ENCODE measurements around the gene CBLB. TPM values are rescaled to one million over a fixed set of nuclear protein-coding genes. Genes with fewer than 3 reads are reported as not detected.
A peak's percentile ranks its signal among the peaks of the same experiment; 100 is the strongest.

Gene CBLB
- 133 TPM for total RNA-seq

DNA sequence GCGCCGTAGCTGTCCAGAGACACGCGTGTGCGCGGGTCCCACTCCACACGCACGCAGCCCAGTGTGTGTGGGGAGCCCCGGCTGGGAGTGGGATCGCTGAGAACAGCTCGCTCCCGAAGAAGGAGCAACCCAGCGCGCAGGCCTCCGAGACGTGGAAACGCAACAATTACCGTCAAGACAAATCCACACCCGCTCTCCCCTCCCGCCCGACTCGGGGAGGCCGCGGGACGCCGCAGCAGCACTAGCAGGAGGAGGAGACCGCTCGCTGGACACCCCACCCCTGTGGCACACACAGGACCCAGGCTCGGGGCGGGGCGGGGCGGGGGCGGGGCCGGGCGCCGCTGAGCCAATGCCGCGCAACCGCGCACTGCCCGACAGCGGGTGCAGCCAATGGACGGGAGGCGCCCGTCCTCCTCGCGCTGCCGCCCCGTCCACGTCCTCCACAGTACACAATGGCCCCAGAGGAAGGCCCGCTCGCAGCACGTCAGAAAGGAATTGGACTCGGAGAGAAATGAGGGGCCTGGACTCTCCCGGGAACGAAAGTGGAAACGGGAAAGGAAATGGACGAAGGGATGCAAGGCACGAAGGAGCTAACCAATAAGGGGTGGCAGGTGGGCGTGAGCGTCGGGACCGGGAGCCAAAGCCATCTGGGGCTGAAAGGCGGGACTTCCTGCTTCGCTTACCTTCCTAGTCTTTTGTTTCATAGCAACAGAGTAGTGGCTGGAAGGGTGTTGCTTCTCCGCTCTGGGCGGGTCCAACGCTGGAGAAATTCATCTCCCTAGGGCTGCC is at the start of gene CBLB:
Gene CBLB (minus strand): TSS at position 271 of the 789 bp plus-strand sequence. CDS start 1,435 bp downstream, outside the sequence.
- H3K4me3 ChIP-seq (ENCODE audit: low read length): peak within 1 kb of the TSS; percentile 80
- H3K27me3 ChIP-seq (ENCODE audit: insufficient read depth, low read length): no peaks in the 10 kb centered on the region

DNA sequence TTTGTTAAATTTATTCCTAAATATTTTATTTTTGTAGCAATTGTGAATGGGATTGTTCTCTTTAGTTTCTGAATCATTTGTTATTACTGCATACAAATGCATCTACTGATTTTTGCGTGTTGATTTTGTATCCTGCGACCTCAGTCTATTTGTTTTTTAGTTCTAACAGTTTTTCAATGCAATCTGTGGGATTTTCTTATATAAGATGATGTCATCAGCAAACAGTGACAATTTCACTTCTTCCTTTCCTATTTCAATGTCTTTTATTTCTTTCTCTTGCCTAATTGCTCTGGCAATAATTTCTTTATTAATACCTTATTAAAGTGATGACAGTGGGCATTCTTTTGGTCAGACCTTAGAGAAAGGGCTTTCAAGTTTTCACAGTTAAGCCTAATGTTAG is 48.0 kb upstream of the CBLB start:
- no peak overlapping the region for H3K4me3 ChIP-seq (ENCODE audit: low read length)
- H3K4me1 ChIP-seq (ENCODE audit: insufficient read depth, low read length): peaks cover 3% of the 10 kb centered on the region
- H3K27me3 ChIP-seq (ENCODE audit: insufficient read depth, low read length): no peaks in the 10 kb centered on the region
- peaks cover 25% of the 10 kb centered on the region for H3K9me3 ChIP-seq (ENCODE audit: low read depth, low read length)

More for the DNA sequence above, at the start of gene CBLB:
- Histone ChIP-seq H3K4me1 (ENCODE audit: insufficient read depth, low read length) (peaks cover 15% of the 10 kb centered on the region), H3K9me3 (ENCODE audit: low read depth, low read length) (no peaks in the 10 kb centered on the region)

DNA sequence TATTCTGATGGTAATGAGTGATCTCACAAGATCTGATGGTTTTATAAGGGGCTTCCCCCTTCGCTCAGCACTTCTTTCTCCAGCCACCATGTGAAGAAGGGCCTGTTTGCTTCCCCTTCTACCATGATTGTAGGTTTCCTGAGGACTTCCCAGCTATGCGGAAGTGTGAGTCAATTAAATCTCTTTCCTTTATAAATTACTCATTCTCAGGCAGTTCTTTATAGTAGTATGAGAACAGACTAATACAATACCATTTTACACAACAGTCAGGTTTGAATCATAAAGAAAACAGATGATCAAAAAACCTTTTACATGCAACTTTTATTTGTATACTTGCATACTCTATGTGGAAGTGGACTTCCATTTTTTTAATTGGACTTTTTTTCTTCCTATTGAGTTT is 46.7 kb upstream of the CBLB start:
- Histone ChIP-seq H3K4me1 (ENCODE audit: insufficient read depth, low read length) (peaks cover 6% of the 10 kb centered on the region), H3K27me3 (ENCODE audit: insufficient read depth, low read length) (no peaks in the 10 kb centered on the region), H3K9me3 (ENCODE audit: low read depth, low read length) (peaks cover 25% of the 10 kb centered on the region), H3K4me3 (ENCODE audit: low read length) (no peak overlapping the region)

DNA sequence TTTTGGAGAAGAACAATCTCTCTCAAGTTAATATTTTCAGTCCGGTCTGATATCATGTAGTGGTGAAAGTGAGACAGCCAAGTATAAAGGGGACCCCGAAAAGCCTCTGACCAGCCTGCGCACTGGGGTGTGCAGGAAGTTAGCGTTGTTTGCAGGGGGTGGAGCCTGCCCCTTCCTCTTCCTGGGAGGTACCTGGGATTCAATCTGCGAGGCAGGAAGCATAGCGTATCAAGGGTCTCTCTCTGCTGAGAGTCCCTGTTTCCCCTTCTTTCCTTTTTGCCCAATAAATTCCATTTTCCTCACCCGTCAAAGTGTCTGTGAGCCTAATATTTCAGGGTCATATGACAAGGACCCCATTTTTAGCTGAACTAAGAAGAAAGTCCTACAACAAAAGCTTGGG is 44.8 kb upstream of the CBLB start:
- Histone ChIP-seq H3K27me3 (ENCODE audit: insufficient read depth, low read length) (no peaks in the 10 kb centered on the region), H3K4me1 (ENCODE audit: insufficient read depth, low read length) (peaks cover 6% of the 10 kb centered on the region), H3K9me3 (ENCODE audit: low read depth, low read length) (peaks cover 12% of the 10 kb centered on the region), H3K4me3 (ENCODE audit: low read length) (no peak overlapping the region)

DNA sequence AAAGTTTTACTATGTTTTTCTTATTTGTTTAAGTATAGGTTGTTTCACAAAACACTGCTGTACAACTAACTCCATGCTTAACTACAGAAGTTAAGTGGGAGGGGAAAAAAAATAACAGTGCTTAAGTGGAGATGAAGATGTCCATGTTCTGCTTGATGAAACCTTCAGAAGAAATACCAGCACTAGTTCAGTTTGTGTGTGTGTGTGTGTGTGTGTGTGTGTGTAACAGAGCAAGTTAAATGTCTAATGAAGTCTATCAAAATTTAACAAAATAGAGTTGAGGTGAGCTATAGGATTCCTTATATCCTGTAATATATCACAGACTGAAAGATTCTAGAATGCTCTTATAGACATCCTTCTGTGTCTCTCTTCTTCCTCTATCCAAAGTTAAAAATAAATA is 44.1 kb upstream of the CBLB start:
- Histone ChIP-seq H3K27me3 (ENCODE audit: insufficient read depth, low read length) (no peaks in the 10 kb centered on the region), H3K4me3 (ENCODE audit: low read length) (no peak overlapping the region), H3K9me3 (ENCODE audit: low read depth, low read length) (peaks cover 12% of the 10 kb centered on the region), H3K4me1 (ENCODE audit: insufficient read depth, low read length) (peaks cover 6% of the 10 kb centered on the region)

DNA sequence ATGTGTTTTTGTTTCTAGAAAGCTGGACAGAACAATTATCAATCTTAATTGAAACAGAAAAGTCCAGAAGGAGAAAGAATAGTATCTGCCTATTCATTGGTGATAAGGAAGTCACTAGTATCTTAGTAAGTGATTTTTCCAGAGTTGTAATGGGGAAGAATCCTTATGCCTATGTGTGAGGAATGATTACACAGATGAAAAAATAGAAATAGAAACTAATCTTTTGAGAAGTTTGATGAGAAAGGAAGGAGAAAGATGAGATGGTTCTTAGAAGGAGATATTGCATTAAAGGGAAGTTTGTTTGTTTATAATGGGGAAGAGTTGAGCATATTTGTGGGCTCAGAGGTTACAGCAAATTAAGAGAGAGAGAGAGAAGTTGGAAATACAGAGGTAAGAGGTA is 42.7 kb upstream of the CBLB start:
- Histone ChIP-seq H3K4me1 (ENCODE audit: insufficient read depth, low read length) (peaks cover 16% of the 10 kb centered on the region), H3K27me3 (ENCODE audit: insufficient read depth, low read length) (no peaks in the 10 kb centered on the region), H3K9me3 (ENCODE audit: low read depth, low read length) (peaks cover 12% of the 10 kb centered on the region), H3K4me3 (ENCODE audit: low read length) (no peak overlapping the region)

DNA sequence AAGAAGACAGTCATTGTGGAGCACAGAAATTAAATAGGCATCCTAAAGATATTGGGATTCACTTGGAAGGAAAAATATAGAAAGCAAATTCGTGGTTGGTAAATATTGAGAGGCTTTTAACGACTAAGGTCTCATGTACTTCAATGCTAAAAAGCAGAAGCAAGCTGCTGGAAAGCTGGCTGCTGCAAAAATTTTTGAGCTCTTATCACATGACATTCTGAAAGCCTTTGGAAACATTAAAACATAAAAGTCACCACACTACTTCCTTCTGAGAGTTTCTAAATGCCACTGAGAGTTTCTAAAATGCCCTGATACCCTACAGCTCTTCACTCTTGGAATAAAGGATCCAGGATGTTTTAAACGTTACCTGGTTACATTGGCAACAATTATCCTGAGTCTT is 39.0 kb upstream of the CBLB start:
- Histone ChIP-seq H3K9me3 (ENCODE audit: low read depth, low read length) (no peaks in the 10 kb centered on the region), H3K4me1 (ENCODE audit: insufficient read depth, low read length) (peaks cover 16% of the 10 kb centered on the region), H3K4me3 (ENCODE audit: low read length) (no peak overlapping the region), H3K27me3 (ENCODE audit: insufficient read depth, low read length) (no peaks in the 10 kb centered on the region)

DNA sequence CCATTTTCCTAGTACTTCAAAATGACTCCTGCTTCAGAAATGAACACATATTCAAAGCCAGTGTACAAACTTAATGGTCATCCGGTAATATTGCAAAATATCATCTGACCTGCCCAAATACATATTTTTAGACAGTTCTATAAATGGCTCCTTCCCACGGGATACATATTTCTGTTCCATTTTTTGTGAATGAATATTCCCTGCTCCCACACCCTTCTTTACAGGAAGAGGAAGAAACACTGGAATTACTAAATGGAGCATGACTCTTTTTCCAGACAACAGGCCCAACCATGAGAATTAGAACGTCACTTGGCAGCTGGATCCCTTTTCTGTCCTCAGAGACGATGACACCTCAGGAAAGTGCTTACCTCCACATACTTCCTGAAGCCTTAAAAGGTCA is 38.0 kb upstream of the CBLB start:
- peaks cover 14% of the 10 kb centered on the region for H3K4me1 ChIP-seq (ENCODE audit: insufficient read depth, low read length)
- H3K4me3 ChIP-seq (ENCODE audit: low read length): no peak overlapping the region
- no peaks in the 10 kb centered on the region for H3K27me3 ChIP-seq (ENCODE audit: insufficient read depth, low read length)
- H3K9me3 ChIP-seq (ENCODE audit: low read depth, low read length): no peaks in the 10 kb centered on the region

DNA sequence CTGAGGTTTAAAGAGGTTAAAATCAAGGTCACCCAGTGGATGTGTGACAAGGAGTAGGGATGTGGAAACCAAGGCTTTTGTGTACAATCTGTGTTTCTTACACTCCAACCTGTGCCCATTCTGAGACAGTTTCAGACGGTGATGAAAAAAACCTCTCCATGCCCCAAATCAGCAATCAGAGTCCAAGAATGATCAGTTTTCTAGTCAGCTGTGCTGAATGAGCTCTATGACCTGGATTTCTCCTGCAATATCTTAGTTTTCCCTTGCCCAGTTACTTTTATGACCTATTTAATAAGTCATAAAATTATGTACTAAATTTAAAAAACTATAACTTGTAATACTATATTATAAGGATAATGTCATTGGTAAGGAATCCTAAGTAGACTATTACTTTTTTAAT is 37.5 kb upstream of the CBLB start:
- no peaks in the 10 kb centered on the region for H3K27me3 ChIP-seq (ENCODE audit: insufficient read depth, low read length)
- peaks cover 11% of the 10 kb centered on the region for H3K4me1 ChIP-seq (ENCODE audit: insufficient read depth, low read length)
- no peaks in the 10 kb centered on the region for H3K9me3 ChIP-seq (ENCODE audit: low read depth, low read length)
- no peak overlapping the region for H3K4me3 ChIP-seq (ENCODE audit: low read length)

DNA sequence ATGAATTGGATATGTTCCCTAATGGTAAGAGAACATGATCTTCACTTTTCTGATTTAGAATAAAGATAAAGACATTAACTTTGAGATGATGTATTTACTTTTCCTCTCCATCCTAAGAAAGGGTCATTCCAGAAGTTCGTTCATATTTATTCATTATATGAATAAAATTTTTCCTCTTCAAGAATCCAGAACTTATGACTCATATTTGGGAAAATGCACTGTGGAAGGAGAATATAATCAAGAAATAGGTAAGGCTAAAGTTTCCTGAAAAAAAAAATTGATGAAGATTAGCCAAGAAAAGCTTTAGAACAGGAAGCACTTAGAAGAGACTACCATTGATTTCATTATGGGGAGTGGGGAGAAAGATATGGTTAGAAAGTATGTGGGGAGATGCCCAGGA is 36.5 kb upstream of the CBLB start:
- Histone ChIP-seq H3K4me1 (ENCODE audit: insufficient read depth, low read length) (peaks cover 11% of the 10 kb centered on the region), H3K9me3 (ENCODE audit: low read depth, low read length) (no peaks in the 10 kb centered on the region), H3K27me3 (ENCODE audit: insufficient read depth, low read length) (no peaks in the 10 kb centered on the region), H3K4me3 (ENCODE audit: low read length) (no peak overlapping the region)

DNA sequence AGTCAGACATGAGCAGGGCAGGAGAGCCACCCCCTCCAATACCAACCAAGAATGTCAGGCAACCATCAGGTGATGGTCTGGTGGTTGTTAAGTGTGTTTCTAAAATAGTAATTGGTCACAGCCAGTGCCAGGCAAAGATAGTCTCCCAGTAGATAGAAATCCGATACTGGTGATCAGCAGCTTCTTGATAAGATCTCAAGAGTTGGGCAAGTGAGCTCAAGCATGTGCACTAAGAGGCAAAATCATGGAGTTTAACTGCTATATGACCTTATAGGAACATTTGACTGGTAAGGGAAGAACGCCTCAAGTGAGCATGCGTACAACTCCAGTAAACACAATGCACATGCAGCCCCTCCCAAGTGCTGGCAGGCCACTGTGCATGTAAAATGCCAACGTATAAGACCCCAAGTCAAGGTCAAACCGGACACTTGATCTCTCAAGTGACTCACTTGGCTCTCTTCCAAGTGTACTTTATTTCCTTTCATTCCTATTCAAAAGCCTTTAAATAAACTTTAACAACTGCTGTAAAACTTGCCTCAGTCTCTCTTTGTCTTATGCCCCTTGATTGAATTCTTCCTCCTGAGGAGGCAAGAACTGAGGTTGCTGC is 36.0 kb upstream of the CBLB start:
- Histone ChIP-seq H3K4me1 (ENCODE audit: insufficient read depth, low read length) (peaks cover 11% of the 10 kb centered on the region), H3K27me3 (ENCODE audit: insufficient read depth, low read length) (no peaks in the 10 kb centered on the region), H3K9me3 (ENCODE audit: low read depth, low read length) (no peaks in the 10 kb centered on the region), H3K4me3 (ENCODE audit: low read length) (no peak overlapping the region)

DNA sequence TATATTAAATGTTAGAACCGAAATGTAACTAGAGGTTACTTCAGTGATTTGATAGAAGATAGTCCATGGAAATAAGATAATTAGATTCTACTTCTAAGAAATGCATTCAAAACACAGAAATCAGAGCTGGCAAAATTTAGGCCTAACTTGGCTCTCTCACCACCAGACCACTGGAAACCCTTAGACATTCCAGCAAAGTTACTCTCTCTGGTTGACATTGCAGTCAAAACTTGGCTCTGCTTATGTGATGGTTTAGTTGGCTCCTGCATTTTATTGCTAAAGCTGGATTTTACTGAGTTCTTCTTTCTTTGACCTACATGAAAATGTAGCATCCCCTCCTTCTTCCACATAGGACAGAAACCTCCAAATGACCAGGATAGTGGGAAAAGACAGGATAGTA is 35.4 kb upstream of the CBLB start:
- H3K9me3 ChIP-seq (ENCODE audit: low read depth, low read length): no peaks in the 10 kb centered on the region
- H3K4me3 ChIP-seq (ENCODE audit: low read length): no peak overlapping the region
- H3K27me3 ChIP-seq (ENCODE audit: insufficient read depth, low read length): no peaks in the 10 kb centered on the region
- peaks cover 11% of the 10 kb centered on the region for H3K4me1 ChIP-seq (ENCODE audit: insufficient read depth, low read length)

DNA sequence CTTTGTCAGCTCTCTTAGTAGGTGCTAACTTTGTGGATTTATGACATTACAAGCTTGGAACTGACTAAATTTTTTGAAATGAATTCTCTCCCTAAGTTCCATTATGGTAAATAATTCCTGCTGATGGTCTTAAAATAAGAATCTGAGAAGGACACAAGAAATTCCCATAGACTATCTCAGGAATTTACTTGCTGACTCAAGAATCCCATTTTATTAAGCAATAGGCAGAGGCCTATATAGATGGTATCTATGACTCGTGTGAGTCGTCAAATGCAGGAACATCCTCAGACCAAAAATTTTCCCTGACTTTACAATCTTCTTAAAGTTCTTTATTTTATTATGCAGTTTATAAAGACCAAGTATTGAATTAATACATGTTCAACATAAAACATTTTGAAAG is 30.7 kb upstream of the CBLB start:
- H3K9me3 ChIP-seq (ENCODE audit: low read depth, low read length): no peaks in the 10 kb centered on the region
- H3K4me1 ChIP-seq (ENCODE audit: insufficient read depth, low read length): no peaks in the 10 kb centered on the region
- no peaks in the 10 kb centered on the region for H3K27me3 ChIP-seq (ENCODE audit: insufficient read depth, low read length)
- H3K4me3 ChIP-seq (ENCODE audit: low read length): no peak overlapping the region

DNA sequence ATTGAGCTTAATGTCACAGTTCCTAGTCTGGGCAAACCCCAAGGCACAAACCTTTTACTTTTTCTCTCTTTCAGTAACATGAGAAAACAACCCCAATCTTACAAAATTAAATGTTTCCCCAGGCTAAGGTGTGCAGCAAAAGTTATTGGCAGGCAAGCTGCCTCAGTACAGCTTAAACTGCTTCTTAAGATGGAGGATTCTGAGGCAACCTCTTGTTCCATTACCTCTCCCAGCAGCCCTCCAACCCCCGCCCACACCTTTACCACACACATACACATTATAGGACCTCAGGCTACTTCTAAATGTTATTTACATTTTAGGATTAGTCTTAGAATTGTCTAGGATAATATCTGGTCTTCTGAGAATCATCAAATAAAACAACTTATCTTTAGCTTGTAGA is 22.3 kb upstream of the CBLB start:
- H3K4me3 ChIP-seq (ENCODE audit: low read length): no peak overlapping the region
- no peaks in the 10 kb centered on the region for H3K27me3 ChIP-seq (ENCODE audit: insufficient read depth, low read length)
- no peaks in the 10 kb centered on the region for H3K9me3 ChIP-seq (ENCODE audit: low read depth, low read length)
- no peaks in the 10 kb centered on the region for H3K4me1 ChIP-seq (ENCODE audit: insufficient read depth, low read length)

DNA sequence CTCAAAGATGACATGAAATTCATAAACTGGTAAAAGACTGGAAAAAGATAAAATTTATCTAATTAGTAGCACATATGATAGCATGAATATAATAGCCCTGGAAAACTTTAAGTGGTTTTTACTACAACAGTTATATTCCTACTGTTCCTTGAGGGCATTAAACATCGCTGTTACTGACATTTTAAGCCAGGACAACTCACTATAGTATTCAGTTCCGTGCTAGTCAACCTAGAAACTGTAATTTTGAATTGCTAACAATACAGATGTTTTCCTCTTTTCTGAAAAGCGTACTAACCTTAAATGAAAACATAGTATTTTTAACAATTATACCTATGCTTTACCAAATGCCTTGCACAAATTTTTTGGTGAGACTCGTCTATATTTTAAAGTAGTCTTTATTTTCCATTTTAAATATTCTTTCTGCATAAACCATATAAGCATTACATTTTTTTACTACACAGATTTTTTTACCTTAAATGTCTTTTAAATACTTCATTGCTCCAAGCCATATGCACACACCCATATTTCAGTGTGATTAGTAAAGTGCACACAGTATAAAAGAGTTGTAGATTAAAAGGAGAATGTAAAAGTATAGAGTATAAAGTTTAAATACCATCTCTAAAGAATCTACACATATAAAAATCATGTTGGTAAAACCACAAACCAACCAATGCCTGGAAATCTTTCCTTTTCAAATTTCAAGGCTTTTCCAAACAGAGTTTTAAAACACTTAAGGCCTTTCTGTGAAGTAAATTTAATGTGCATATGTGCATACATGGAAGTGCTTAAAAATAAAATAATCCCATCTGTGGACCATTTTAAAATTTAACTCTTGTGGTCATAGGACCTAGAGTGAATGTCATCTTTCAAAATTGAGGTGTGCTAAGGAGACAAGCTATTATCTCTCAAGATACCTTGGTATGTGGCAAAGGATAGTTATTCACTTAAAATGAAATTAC is 20.1 kb upstream of the CBLB start:
- Histone ChIP-seq H3K4me1 (ENCODE audit: insufficient read depth, low read length) (no peaks in the 10 kb centered on the region), H3K4me3 (ENCODE audit: low read length) (no peak overlapping the region)

More for the DNA sequence above, 20.1 kb upstream of the CBLB start:
- Histone ChIP-seq H3K27me3 (ENCODE audit: insufficient read depth, low read length) (no peaks in the 10 kb centered on the region), H3K9me3 (ENCODE audit: low read depth, low read length) (no peaks in the 10 kb centered on the region)

Measured in mononuclear cell (primary cell).